Measurements from ENCODE around the gene GLS. TPM values are rescaled to one million over a fixed set of nuclear protein-coding genes. Genes with fewer than 3 reads are reported as not detected.

Gene GLS
- total and polyA plus RNA-seq, 2 donors (not counting 3 experiments of a cell fraction or from before 2014, with no cell fraction given) = 49.0 to 183 TPM

DNA sequence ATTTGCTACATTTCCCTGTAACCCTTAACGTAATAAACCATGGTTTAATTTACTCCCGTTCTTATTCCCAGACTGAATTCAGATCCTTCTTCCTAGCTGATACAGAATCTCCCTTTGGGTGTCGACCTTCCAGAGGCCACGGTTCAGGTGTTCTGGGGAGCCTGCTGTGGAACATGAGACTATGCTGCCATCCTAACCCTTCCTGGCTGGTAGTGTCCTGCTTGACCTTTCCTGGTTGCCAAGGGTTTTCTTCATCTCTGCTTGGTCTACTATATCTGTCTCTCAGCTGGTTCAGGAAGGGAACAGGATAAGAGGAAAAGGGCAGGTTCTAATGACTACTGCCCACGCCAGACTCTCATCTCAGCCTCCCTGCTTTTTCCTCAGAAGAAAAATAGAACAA is 96.9 kb downstream of the GLS start:
- H3K36me3 ChIP-seq (ENCODE audit: control insufficient read depth in 2 of 2, extremely low read depth in 1 of 2, insufficient read depth in 2 of 2, low read length in 2 of 2) = peaks cover 14 to 34% of the 10 kb centered on the region in 2 experiments
- intact Hi-C loops (cut with micrococcal nuclease) = no loop called here
- DNase-seq (ENCODE audit: low read depth, low spot score) = no peak

More for the DNA sequence above, 96.9 kb downstream of the GLS start:
- Histone ChIP-seq H3K4me3 (replicated peaks in 1 of 3; ENCODE audit: insufficient read depth in 1 of 3, low read depth in 1 of 3, low read length in 3 of 3) (no peak overlapping the region), H3K4me1 (ENCODE audit: control insufficient read depth, extremely low read depth, insufficient read depth, low read length) (peaks cover 67% of the 10 kb centered on the region), H3K4me2 (ENCODE audit: insufficient read depth, low read length) (no peak overlapping the region), H2AFZ (ENCODE audit: low read depth, low read length) (no peak overlapping the region), H3K9me3 (replicated peaks; ENCODE audit: control insufficient read depth, insufficient read depth, low read length) (no peaks in the 10 kb centered on the region), H4K20me1 (replicated peaks; ENCODE audit: control insufficient read depth, extremely low read depth, insufficient read depth, low read length) (no peaks in the 10 kb centered on the region), H3K9ac (replicated peaks; ENCODE audit: extremely low read depth, insufficient read depth, low read length) (no peak overlapping the region), H3K27me3 (ENCODE audit: control insufficient read depth in 2 of 2, insufficient read depth in 2 of 2, low read length in 2 of 2) (no peaks in the 10 kb centered on the region), H3K79me2 (ENCODE audit: control insufficient read depth, insufficient read depth, low read length) (no peaks in the 10 kb centered on the region), H3K27ac (ENCODE audit: insufficient read depth, low read depth, low read length) (peak overlapping the region; percentile 87), H3K9me1 (replicated peaks; ENCODE audit: control insufficient read depth, extremely low read depth, insufficient read depth, low read length) (no peaks in the 10 kb centered on the region)
- no peak for FAIRE-seq
- CTCF ChIA-PET = interaction anchor here (1.4 kb wide), 1 partner anchor 9 kb away, joined by 3 read pairs; no protein-coding TSS in a partner anchor
- no TSS peak for BruUV-seq (replicated peaks)
- dilution Hi-C loops (cut with MboI; ENCODE audit: extremely low pct_ligation_motif_present, low sequenced_read_pairs) = no loop called here
- POLR2A ChIA-PET = no interaction called here
- TF ChIP-seq, protein P1, sequence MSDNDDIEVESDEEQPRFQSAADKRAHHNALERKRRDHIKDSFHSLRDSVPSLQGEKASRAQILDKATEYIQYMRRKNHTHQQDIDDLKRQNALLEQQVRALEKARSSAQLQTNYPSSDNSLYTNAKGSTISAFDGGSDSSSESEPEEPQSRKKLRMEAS (IDR thresholded peaks at IDR 0.05; ENCODE audit: insufficient read depth, insufficient read length) = no peak
- TF ChIP-seq POLR2AphosphoS5 (IDR thresholded peaks at IDR 0.05; ENCODE audit: insufficient read depth, low read depth, low read length) (no peak), POLR2A (IDR thresholded peaks at IDR 0.05; ENCODE audit: low read depth, low read length) (no peak), FOS (IDR thresholded peaks at IDR 0.05; ENCODE audit: borderline replicate concordance, insufficient read depth, low read length) (no peak), MYC (IDR thresholded peaks at IDR 0.05; ENCODE audit: low read depth, low read length) (no peak), JUN (IDR thresholded peaks at IDR 0.05; ENCODE audit: borderline replicate concordance, insufficient read depth, insufficient read length, low read depth) (no peak), EZH2 (IDR thresholded peaks at IDR 0.05; ENCODE audit: borderline replicate concordance, low read depth, low read length, severe bottlenecking) (no peak), GATA2 (IDR thresholded peaks at IDR 0.05; ENCODE audit: insufficient read depth, insufficient read length, low read depth, low read length) (no peak)
- TF ChIP-seq, protein P2, sequence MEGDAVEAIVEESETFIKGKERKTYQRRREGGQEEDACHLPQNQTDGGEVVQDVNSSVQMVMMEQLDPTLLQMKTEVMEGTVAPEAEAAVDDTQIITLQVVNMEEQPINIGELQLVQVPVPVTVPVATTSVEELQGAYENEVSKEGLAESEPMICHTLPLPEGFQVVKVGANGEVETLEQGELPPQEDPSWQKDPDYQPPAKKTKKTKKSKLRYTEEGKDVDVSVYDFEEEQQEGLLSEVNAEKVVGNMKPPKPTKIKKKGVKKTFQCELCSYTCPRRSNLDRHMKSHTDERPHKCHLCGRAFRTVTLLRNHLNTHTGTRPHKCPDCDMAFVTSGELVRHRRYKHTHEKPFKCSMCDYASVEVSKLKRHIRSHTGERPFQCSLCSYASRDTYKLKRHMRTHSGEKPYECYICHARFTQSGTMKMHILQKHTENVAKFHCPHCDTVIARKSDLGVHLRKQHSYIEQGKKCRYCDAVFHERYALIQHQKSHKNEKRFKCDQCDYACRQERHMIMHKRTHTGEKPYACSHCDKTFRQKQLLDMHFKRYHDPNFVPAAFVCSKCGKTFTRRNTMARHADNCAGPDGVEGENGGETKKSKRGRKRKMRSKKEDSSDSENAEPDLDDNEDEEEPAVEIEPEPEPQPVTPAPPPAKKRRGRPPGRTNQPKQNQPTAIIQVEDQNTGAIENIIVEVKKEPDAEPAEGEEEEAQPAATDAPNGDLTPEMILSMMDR (IDR thresholded peaks at IDR 0.05; ENCODE audit: extremely low read depth in 1 of 2, insufficient read depth in 1 of 2, low read depth in 1 of 2, low read length in 2 of 2) = no peak

Measured in endothelial cell of umbilical vein (primary cell).